Measurements from ENCODE around the gene SKAP2. TPM values are rescaled to one million over a fixed set of nuclear protein-coding genes. Genes with fewer than 3 reads are reported as not detected.
A peak's percentile ranks its signal among the peaks of the same experiment; 100 is the strongest.

The SKAP2 gene
- total and polyA plus RNA-seq, 10 of the 15 experiments (the other 5 are each of a cell fraction or from before 2014, with no cell fraction given): 10.9 to 40.6 (median 23.5) TPM

GRCh38 chr7:26891400-26892350 is 27.3 kb upstream of the SKAP2 start (continued):
- TF ChIP-seq ELK1 (IDR thresholded peaks at IDR 0.05; ENCODE audit: low read depth, low read length) (no peak), USF2 (IDR thresholded peaks at IDR 0.05; ENCODE audit: borderline replicate concordance, low read depth, low read length) (no peak), NR2C1 (IDR thresholded peaks at IDR 0.05) (no peak), ASH2L (IDR thresholded peaks at IDR 0.05; ENCODE audit: borderline replicate concordance, low read depth) (no peak), DPF2 (IDR thresholded peaks at IDR 0.05) (no peak), LARP7 (IDR thresholded peaks at IDR 0.05) (no peak), E2F8 (IDR thresholded peaks at IDR 0.05; ENCODE audit: low read depth, partially characterized antibody) (no peak), PRDM15 (CRISPR knock-in tag; IDR thresholded peaks at IDR 0.05) (no peak), ZBED1 (IDR thresholded peaks at IDR 0.05; ENCODE audit: borderline replicate concordance) (peak; percentile 38; the same call in 1 of the 2 replicates), EED (IDR thresholded peaks at IDR 0.05; ENCODE audit: low read depth) (peak; percentile 72; the same call in 1 of the 2 replicates), ETV6 (conservative IDR thresholded peaks at IDR 0.05 in 1 of 2, IDR thresholded peaks at IDR 0.05 in 1 of 2; ENCODE audit: borderline replicate concordance in 1 of 2, low read depth in 1 of 2) (peak in 1 of 2 experiments; percentile 65; a peak in 2 of 4 replicates), SRF (IDR thresholded peaks at IDR 0.05; ENCODE audit: low read depth in 2 of 2, low read length in 2 of 2) (no peak), RBBP5 (conservative IDR thresholded peaks at IDR 0.05) (no peak), TCF3 (IDR thresholded peaks at IDR 0.05; ENCODE audit: borderline replicate concordance, insufficient read depth, low read depth, low read length) (no peak), CHD1 (IDR thresholded peaks at IDR 0.05; ENCODE audit: low read depth, low read length) (no peak), JUND (IDR thresholded peaks at IDR 0.05; ENCODE audit: low read depth, low read length) (no peak), SUPT20H (IDR thresholded peaks at IDR 0.05; ENCODE audit: borderline replicate concordance, control insufficient read depth, low read depth, low read length) (no peak)

Measured in GM12878 (cell line).